HepG2 (cell line): Measurements from ENCODE around the gene NCAM2. TPM values are rescaled to one million over a fixed set of nuclear protein-coding genes. Genes with fewer than 3 reads are reported as not detected.

ENCODE experiments used
- ATAC-seq: fragments of 200-7000 bp; cut with Tn5 transposase; 3 replicates; pipeline ENCODE4 v1.9.1; 2020; ENCODE audit warnings: mild to moderate bottlenecking, moderate library complexity
- BruUV-seq: library from RNA; stranded (reverse); fragments of 400-500 nt; replicated peaks from 2 replicates; lab custom pipeline; 2021; lab: Mats Ljungman, UMichigan
- CTCF ChIA-PET: fragments of 300-600 bp; formaldehyde crosslinking; extraction: SDS; loops from one replicate; lab custom pipeline; 2021; ENCODE audit warnings: low total read pairs, inconsistent platforms, low intra/inter-chr PET ratio; lab: Yijun Ruan, JAX
- POLR2A ChIA-PET: fragments of 350-600 bp; sonication (Branson Sonifier 250); formaldehyde crosslinking; loops from one replicate; lab custom pipeline; 2020; ENCODE audit warnings: antibody characterized with exemption, inconsistent platforms; lab: Yijun Ruan, JAX
- DNase-seq: peaks from one replicate; pipeline ENCODE4 v3.0.0-alpha.2; 2015; ENCODE audit warnings: low spot score
- FAIRE-seq: peaks from 3 replicates; lab custom pipeline; 2011; peaks lifted over from hg19 to GRCh38; lab: Jason Lieb, UNC
- H2AFZ ChIP-seq: one replicate; pipeline ENCODE4 v1.6.1; 2011; ENCODE audit warnings: low read length, inconsistent platforms
- H3K27ac ChIP-seq: fragments of 300-600 bp; 3 replicates; pipeline ENCODE4 v1.8.0; 2011; ENCODE audit warnings: mixed run types, mild to moderate bottlenecking, mixed read lengths, low read length, inconsistent platforms; ENCODE audit not compliant: insufficient read depth; ENCODE audit errors: extremely low read length
- H3K27me3 ChIP-seq, 2 experiments: fragments of 200-600 bp in 1 of 2; 2 replicates in 1 of 2; 3 replicates in 1 of 2; pipeline versions ENCODE4 v1.6.0 to v1.8.0; 2011; ENCODE audit warnings: low read length in 2 of 2, mild to moderate bottlenecking in 2 of 2, moderate library complexity in 2 of 2, inconsistent platforms in 1 of 2; ENCODE audit not compliant: insufficient read depth in 2 of 2, control insufficient read depth in 1 of 2
- H3K36me3 ChIP-seq, 2 experiments: fragments of 200-600 bp in 1 of 2; replicated peaks in 1 of 2; 2 replicates in 1 of 2; 3 replicates in 1 of 2; pipeline versions ENCODE4 v1.5.1 to v1.8.0; 2011; ENCODE audit warnings: low read length in 2 of 2, inconsistent platforms in 1 of 2; ENCODE audit not compliant: insufficient read depth in 2 of 2, control insufficient read depth in 1 of 2
- H3K4me1 ChIP-seq: 2 replicates; pipeline ENCODE4 v1.5.1; 2012; ENCODE audit warnings: low read length, inconsistent platforms; ENCODE audit not compliant: insufficient read depth
- H3K4me2 ChIP-seq: 2 replicates; pipeline ENCODE4 v1.6.0; 2011; ENCODE audit warnings: low read depth, low read length, inconsistent platforms
- H3K4me3 ChIP-seq, 3 experiments: fragments of 200-600 bp in 1 of 3; sonication (generic), shearing (Covaris generic) in 1 of 3; replicated peaks in 1 of 3; 2 replicates each; pipeline ENCODE4 v1.5.1; 2011 to 2016; ENCODE audit warnings: low read length in 3 of 3, inconsistent platforms in 2 of 3, low read depth in 2 of 3, mild to moderate bottlenecking in 2 of 3, control low read depth in 1 of 3, mixed read lengths in 1 of 3; ENCODE audit not compliant: insufficient read depth in 1 of 3
- H3K79me2 ChIP-seq: one replicate; pipeline ENCODE4 v1.6.1; 2011; ENCODE audit warnings: low read length, inconsistent platforms; ENCODE audit not compliant: insufficient read depth
- H3K9ac ChIP-seq: 2 replicates; pipeline ENCODE4 v1.6.0; 2011; ENCODE audit warnings: mild to moderate bottlenecking, low read depth, low read length, inconsistent platforms; ENCODE audit not compliant: insufficient read depth
- H3K9me3 ChIP-seq: 2 replicates; pipeline ENCODE4 v1.5.1; 2012; ENCODE audit warnings: mild to moderate bottlenecking, low read length
- H4K20me1 ChIP-seq: 2 replicates; pipeline ENCODE4 v1.6.0; 2011; ENCODE audit warnings: inconsistent platforms, mild to moderate bottlenecking, low read length, moderate library complexity; ENCODE audit not compliant: insufficient read depth
- AHR ChIP-seq: IDR thresholded peaks from 2 replicates; pipeline ENCODE4 v1.6.1; 2018; ENCODE audit warnings: missing genetic modification reagents, missing compliant biosample characterization
- CEBPG ChIP-seq: IDR thresholded peaks from 2 replicates; pipeline ENCODE4 v1.6.1; 2016
- DNMT1 ChIP-seq: sonication (generic); formaldehyde crosslinking; IDR thresholded peaks from 2 replicates; pipeline ENCODE4 v1.5.1; 2020; ENCODE audit warnings: mild to moderate bottlenecking, missing genetic modification reagents
- ELF4 ChIP-seq: sonication (generic); formaldehyde crosslinking; IDR thresholded peaks from 2 replicates; pipeline ENCODE4 v1.5.0; 2020; ENCODE audit warnings: missing genetic modification reagents, mild to moderate bottlenecking, moderate library complexity, borderline replicate concordance
- FOXK2 ChIP-seq: fragments of 450-650 bp; IDR thresholded peaks from 2 replicates; pipeline ENCODE4 v1.6.1; 2016
- KMT2B ChIP-seq: IDR thresholded peaks from 2 replicates; pipeline ENCODE4 v1.6.1; 2016; ENCODE audit warnings: missing genetic modification reagents, missing compliant biosample characterization
- MIXL1 ChIP-seq: IDR thresholded peaks from 2 replicates; pipeline ENCODE4 v1.6.1; 2016
- MLLT10 ChIP-seq: sonication (generic); formaldehyde crosslinking; IDR thresholded peaks from 2 replicates; pipeline ENCODE4 v1.4.0; 2020; ENCODE audit warnings: missing genetic modification reagents
- NCOA1 ChIP-seq: sonication (generic); formaldehyde crosslinking; IDR thresholded peaks from 2 replicates; pipeline ENCODE4 v1.9.0; 2021; ENCODE audit warnings: missing genetic modification reagents
- NFYB ChIP-seq: sonication (generic); formaldehyde crosslinking; IDR thresholded peaks from 2 replicates; pipeline ENCODE4 v1.4.0; 2020; ENCODE audit warnings: missing genetic modification reagents
- PAF1 ChIP-seq: IDR thresholded peaks from 2 replicates; pipeline ENCODE4 v1.6.1; 2016; ENCODE audit warnings: missing genetic modification reagents, missing compliant biosample characterization
- PRDM10 ChIP-seq: sonication (generic); formaldehyde crosslinking; IDR thresholded peaks from 2 replicates; pipeline ENCODE4 v1.4.0; 2020; ENCODE audit warnings: low read depth, missing genetic modification reagents
- SMARCE1 ChIP-seq: fragments of 450-650 bp; IDR thresholded peaks from 2 replicates; pipeline ENCODE4 v1.6.1; 2017; ENCODE audit warnings: borderline replicate concordance
- SRSF4 ChIP-seq: fragments of 200-400 bp; formaldehyde crosslinking; IDR thresholded peaks from one replicate; pipeline ENCODE4 v1.6.1; 2018; ENCODE audit warnings: mild to moderate bottlenecking, low read depth, low read length, moderate library complexity; ENCODE audit not compliant: poor library complexity, severe bottlenecking
- SRY ChIP-seq: sonication (generic); formaldehyde crosslinking; IDR thresholded peaks from 2 replicates; pipeline ENCODE4 v1.8.0; 2022; ENCODE audit warnings: mild to moderate bottlenecking, missing genetic modification reagents
- ZNF350 ChIP-seq: sonication (generic); formaldehyde crosslinking; IDR thresholded peaks from 2 replicates; pipeline ENCODE4 v1.4.0; 2020; ENCODE audit warnings: mild to moderate bottlenecking, low read depth, missing genetic modification reagents, borderline replicate concordance
- WGBS: methylation state at CpG from one replicate; pipeline ENCODE4 v1.1.6; 2017; ENCODE audit warnings: low lambda C conversion rate; 5-methylcytosine and 5-hydroxymethylcytosine counted together
- in situ Hi-C: cut with HindIII; loops from 2 replicates; pipeline ENCODE4 v1.10.0; 2017; ENCODE audit warnings: low pct_unique_long_range_greater_than_20kb; ENCODE audit not compliant: extremely low pct_ligation_motif_present
- intact Hi-C: fragments of 100-400 bp; cut with micrococcal nuclease; formaldehyde crosslinking; loops from one replicate; pipeline ENCODE4 v1.10.0; 2022; ENCODE audit not compliant: unreplicated experiment
- polyA plus RNA-seq, 8 experiments: library from polyadenylated mRNA; depleted of rRNA in 3 of 8; stranded (reverse) in 7 of 8; unstranded in 1 of 8; fragments of >200 nt; fragmentation: Illumina TruSeq in 4 of 8; extraction: Trizol in 4 of 8; gene quantifications; 2 replicates each; pipeline versions ENCODE4 v1.2.1 to v1.2.3, GENCODE V29; 2011 to 2016; ENCODE audit warnings: low read depth in 4 of 8, missing spikeins in 1 of 8, mixed read lengths in 1 of 8; ENCODE audit not compliant: insufficient read depth in 1 of 8
- total RNA-seq, 5 experiments: library from RNA; depleted of rRNA; stranded (reverse); fragments of >200 nt; fragmentation: Illumina TruSeq; extraction: Trizol; gene quantifications; 2 replicates each; pipeline ENCODE4 v1.2.3, GENCODE V29; 2016; ENCODE audit warnings: low read depth in 1 of 5

NCAM2 gene
- total and polyA plus RNA-seq, 2 of the 13 experiments (the other 11 are each of a cell fraction or from before 2014, with no cell fraction given), result not detected

- in situ Hi-C loops (no loop called here), intact Hi-C loops (no loop called here)
- FAIRE-seq, result no peak
Observed at GRCh38 chr21:21262048-21262447, 263.8 kb downstream of the NCAM2 start.

More at GRCh38 chr21:21262048-21262447, 263.8 kb downstream of the NCAM2 start:
- no peaks in the 10 kb centered on the region for H3K4me1 ChIP-seq
- H3K27ac ChIP-seq, result no peak overlapping the region
- WGBS, result 6% methylated on average over 1 of the region's 1 CpG
- H3K9ac ChIP-seq, result no peak overlapping the region
- ChIA-PET POLR2A (no interaction called here), CTCF (no interaction called here)
- no peaks in the 10 kb centered on the region for H3K27me3 ChIP-seq
- H2AFZ ChIP-seq, result no peak overlapping the region
- no peak overlapping the region for H3K4me2 ChIP-seq
- H3K9me3 ChIP-seq, result peaks cover 85% of the 10 kb centered on the region
- no peaks in the 10 kb centered on the region for H4K20me1 ChIP-seq
- H3K79me2 ChIP-seq, result no peaks in the 10 kb centered on the region
- ATAC-seq (no peak), DNase-seq (no peak)
- no peak overlapping the region for H3K4me3 ChIP-seq
- H3K36me3 ChIP-seq, result no peaks in the 10 kb centered on the region
- BruUV-seq, result no TSS peak
- TF ChIP-seq SMARCE1 (no peak), MLLT10 (no peak), SRSF4 (no peak), NFYB (CRISPR knock-in tag) (no peak), CEBPG (CRISPR knock-in tag) (no peak), KMT2B (CRISPR knock-in tag) (no peak), ELF4 (no peak), SRY (CRISPR knock-in tag) (no peak), FOXK2 (no peak), AHR (CRISPR knock-in tag) (no peak), NCOA1 (CRISPR knock-in tag) (no peak), DNMT1 (CRISPR knock-in tag) (no peak), ZNF350 (no peak), PAF1 (CRISPR knock-in tag) (no peak), MIXL1 (CRISPR knock-in tag) (no peak), PRDM10 (CRISPR knock-in tag) (no peak)
